SK-N-SH treated with all-trans-retinoic acid at 6 μM for 48 hours (cell line): ENCODE results near the gene STX19.

Experiments
- ARNTL ChIP-seq: fragments of 450-650 bp; formaldehyde crosslinking; IDR thresholded peaks from 2 replicates; pipeline ENCODE4 v1.5.0; 2020; ENCODE audit warnings: low read depth, mild to moderate bottlenecking, moderate library complexity, borderline replicate concordance
- CSDC2 ChIP-seq: fragments of 250-450 bp; sonication (Bioruptor Pico); IDR thresholded peaks from 2 replicates; pipeline ENCODE4 v1.5.0; 2020; ENCODE audit warnings: mild to moderate bottlenecking, moderate library complexity
- GLIS3 ChIP-seq: fragments of 250-450 bp; sonication (Bioruptor Pico); IDR thresholded peaks from 2 replicates; pipeline ENCODE4 v1.5.0; 2020; ENCODE audit warnings: mild to moderate bottlenecking, moderate library complexity
- ISL1 ChIP-seq: fragments of 250-450 bp; sonication (Bioruptor Pico); IDR thresholded peaks from 2 replicates; pipeline ENCODE4 v2.1.2; 2022; ENCODE audit warnings: mild to moderate bottlenecking, moderate library complexity
- OSR1 ChIP-seq: fragments of 250-450 bp; sonication (Bioruptor Pico); IDR thresholded peaks from 2 replicates; pipeline ENCODE4 v1.8.0; 2022; ENCODE audit warnings: moderate library complexity, mild to moderate bottlenecking, inconsistent platforms
- RARB ChIP-seq: fragments of 250-450 bp; sonication (Bioruptor Pico); IDR thresholded peaks from 2 replicates; pipeline ENCODE4 v1.8.0; 2021; ENCODE audit warnings: mild to moderate bottlenecking, moderate library complexity
- TOX ChIP-seq: fragments of 250-450 bp; sonication (Bioruptor Pico); IDR thresholded peaks from 2 replicates; pipeline ENCODE4 v1.8.0; 2021; ENCODE audit warnings: mild to moderate bottlenecking, moderate library complexity, borderline replicate concordance
- ZC3H10 ChIP-seq: fragments of 250-450 bp; sonication (Bioruptor Pico); IDR thresholded peaks from 2 replicates; pipeline ENCODE4 v1.5.1; 2021; ENCODE audit warnings: mild to moderate bottlenecking, moderate library complexity
- ZFP3 ChIP-seq: fragments of 250-450 bp; sonication (Bioruptor Pico); IDR thresholded peaks from 2 replicates; pipeline ENCODE4 v1.5.0; 2020; ENCODE audit warnings: mild to moderate bottlenecking, moderate library complexity
- ZNF70 ChIP-seq: fragments of 450-650 bp; formaldehyde crosslinking; IDR thresholded peaks from 2 replicates; pipeline ENCODE4 v1.5.0; 2020; ENCODE audit warnings: mild to moderate bottlenecking, moderate library complexity
- ZNF8 ChIP-seq: fragments of 450-650 bp; formaldehyde crosslinking; IDR thresholded peaks from 2 replicates; pipeline ENCODE4 v1.5.0; 2020; ENCODE audit warnings: mild to moderate bottlenecking, moderate library complexity
- TF ChIP-seq, protein P1 (sequence below): fragments of 250-450 bp; sonication (Bioruptor Pico); IDR thresholded peaks from 2 replicates; pipeline ENCODE4 v1.5.0; 2020; ENCODE audit warnings: mild to moderate bottlenecking, moderate library complexity
- TF ChIP-seq, protein P2 (sequence below): fragments of 250-450 bp; sonication (Bioruptor Pico); IDR thresholded peaks from 2 replicates; pipeline ENCODE4 v1.8.0; 2020; ENCODE audit warnings: mild to moderate bottlenecking, moderate library complexity, borderline replicate concordance
- TF ChIP-seq, protein P3 (sequence below): fragments of 250-450 bp; sonication (Bioruptor Pico); IDR thresholded peaks from 2 replicates; pipeline ENCODE4 v1.5.1; 2020; ENCODE audit warnings: low read depth, mild to moderate bottlenecking, moderate library complexity

DNA sequence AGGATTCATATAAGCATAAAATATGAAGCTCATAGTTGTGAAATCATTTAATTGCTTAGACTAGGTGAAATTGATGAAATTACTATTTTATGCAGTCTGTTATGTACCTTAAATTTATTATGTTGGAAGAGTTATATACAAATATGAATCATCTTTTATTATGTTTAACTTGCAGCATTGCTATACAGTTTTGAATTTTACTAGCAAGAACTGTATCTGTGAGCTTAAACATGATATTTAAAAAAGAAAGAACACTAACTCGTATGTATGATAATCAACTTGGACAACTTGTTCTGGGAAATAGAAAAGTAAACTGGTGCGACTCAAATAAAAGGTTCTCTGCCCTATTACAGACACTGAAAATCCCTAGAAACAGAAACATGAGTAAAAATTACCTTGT lies 1.8 kb downstream of the STX19 start:
- TF ChIP-seq, protein P1, sequence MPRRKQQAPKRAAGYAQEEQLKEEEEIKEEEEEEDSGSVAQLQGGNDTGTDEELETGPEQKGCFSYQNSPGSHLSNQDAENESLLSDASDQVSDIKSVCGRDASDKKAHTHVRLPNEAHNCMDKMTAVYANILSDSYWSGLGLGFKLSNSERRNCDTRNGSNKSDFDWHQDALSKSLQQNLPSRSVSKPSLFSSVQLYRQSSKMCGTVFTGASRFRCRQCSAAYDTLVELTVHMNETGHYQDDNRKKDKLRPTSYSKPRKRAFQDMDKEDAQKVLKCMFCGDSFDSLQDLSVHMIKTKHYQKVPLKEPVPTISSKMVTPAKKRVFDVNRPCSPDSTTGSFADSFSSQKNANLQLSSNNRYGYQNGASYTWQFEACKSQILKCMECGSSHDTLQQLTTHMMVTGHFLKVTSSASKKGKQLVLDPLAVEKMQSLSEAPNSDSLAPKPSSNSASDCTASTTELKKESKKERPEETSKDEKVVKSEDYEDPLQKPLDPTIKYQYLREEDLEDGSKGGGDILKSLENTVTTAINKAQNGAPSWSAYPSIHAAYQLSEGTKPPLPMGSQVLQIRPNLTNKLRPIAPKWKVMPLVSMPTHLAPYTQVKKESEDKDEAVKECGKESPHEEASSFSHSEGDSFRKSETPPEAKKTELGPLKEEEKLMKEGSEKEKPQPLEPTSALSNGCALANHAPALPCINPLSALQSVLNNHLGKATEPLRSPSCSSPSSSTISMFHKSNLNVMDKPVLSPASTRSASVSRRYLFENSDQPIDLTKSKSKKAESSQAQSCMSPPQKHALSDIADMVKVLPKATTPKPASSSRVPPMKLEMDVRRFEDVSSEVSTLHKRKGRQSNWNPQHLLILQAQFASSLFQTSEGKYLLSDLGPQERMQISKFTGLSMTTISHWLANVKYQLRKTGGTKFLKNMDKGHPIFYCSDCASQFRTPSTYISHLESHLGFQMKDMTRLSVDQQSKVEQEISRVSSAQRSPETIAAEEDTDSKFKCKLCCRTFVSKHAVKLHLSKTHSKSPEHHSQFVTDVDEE (CRISPR knock-in tag), result no peak
- no peak for TF ChIP-seq RARB (CRISPR knock-in tag)
- TF ChIP-seq CSDC2, result no peak
- no peak for TF ChIP-seq ZC3H10 (CRISPR knock-in tag)
- no peak for TF ChIP-seq ARNTL
- no peak for TF ChIP-seq TOX
- no peak for TF ChIP-seq ZNF70 (CRISPR knock-in tag)
- TF ChIP-seq ZFP3 (CRISPR knock-in tag), result no peak
- no peak for TF ChIP-seq OSR1 (CRISPR knock-in tag)
- TF ChIP-seq, protein P2, sequence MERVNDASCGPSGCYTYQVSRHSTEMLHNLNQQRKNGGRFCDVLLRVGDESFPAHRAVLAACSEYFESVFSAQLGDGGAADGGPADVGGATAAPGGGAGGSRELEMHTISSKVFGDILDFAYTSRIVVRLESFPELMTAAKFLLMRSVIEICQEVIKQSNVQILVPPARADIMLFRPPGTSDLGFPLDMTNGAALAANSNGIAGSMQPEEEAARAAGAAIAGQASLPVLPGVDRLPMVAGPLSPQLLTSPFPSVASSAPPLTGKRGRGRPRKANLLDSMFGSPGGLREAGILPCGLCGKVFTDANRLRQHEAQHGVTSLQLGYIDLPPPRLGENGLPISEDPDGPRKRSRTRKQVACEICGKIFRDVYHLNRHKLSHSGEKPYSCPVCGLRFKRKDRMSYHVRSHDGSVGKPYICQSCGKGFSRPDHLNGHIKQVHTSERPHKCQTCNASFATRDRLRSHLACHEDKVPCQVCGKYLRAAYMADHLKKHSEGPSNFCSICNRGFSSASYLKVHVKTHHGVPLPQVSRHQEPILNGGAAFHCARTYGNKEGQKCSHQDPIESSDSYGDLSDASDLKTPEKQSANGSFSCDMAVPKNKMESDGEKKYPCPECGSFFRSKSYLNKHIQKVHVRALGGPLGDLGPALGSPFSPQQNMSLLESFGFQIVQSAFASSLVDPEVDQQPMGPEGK (CRISPR knock-in tag), result no peak
- TF ChIP-seq, protein P3, sequence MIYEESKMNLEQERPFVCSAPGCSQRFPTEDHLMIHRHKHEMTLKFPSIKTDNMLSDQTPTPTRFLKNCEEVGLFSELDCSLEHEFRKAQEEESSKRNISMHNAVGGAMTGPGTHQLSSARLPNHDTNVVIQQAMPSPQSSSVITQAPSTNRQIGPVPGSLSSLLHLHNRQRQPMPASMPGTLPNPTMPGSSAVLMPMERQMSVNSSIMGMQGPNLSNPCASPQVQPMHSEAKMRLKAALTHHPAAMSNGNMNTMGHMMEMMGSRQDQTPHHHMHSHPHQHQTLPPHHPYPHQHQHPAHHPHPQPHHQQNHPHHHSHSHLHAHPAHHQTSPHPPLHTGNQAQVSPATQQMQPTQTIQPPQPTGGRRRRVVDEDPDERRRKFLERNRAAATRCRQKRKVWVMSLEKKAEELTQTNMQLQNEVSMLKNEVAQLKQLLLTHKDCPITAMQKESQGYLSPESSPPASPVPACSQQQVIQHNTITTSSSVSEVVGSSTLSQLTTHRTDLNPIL (CRISPR knock-in tag), result no peak
- no peak for TF ChIP-seq ZNF8
- no peak for TF ChIP-seq ISL1 (CRISPR knock-in tag)
- no peak for TF ChIP-seq GLIS3 (CRISPR knock-in tag)
